Measurements from ENCODE around the gene FRMD4A.

FRMD4A gene

GRCh38 chr10:14330388-14331061 is at the start of gene FRMD4A:
TSS of gene FRMD4A (minus strand) at chr10:14330924.
- DNase-seq, result no peak

DNA sequence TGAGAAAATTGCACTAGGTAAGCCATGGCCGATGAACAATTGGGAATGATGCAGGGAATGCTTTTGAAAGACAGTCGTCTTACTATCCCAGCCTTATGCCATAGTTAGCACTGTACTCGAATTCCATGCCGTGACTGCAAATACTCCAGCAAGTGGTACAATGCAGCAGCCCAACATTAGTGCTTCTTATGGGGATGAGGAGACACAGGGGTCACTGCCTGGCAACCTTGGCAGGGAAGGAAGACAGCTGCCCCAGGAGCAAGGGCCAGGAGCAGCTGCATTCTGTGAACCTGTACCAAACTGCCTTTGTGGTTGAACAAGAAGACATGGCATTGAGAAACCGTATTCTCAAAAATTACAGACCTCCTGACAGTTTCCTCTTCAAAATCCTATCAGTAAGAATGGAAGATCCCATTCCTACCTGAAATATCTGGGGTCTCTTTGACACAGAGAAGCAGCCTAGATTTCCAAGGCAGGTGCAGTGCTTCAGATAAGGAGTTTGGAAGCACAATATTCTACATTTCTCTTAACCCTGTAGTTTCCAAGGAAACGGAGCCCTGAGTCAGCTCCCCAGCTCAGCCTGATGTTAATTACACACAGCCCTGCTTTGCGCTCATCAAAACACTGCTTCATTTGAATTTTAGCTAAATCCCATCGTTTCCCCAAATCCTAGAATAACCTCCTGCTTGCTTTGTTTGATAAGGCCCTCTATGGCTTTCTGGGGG is 49.0 kb upstream of the FRMD4A start:
- DNase-seq, result no peak

DNA sequence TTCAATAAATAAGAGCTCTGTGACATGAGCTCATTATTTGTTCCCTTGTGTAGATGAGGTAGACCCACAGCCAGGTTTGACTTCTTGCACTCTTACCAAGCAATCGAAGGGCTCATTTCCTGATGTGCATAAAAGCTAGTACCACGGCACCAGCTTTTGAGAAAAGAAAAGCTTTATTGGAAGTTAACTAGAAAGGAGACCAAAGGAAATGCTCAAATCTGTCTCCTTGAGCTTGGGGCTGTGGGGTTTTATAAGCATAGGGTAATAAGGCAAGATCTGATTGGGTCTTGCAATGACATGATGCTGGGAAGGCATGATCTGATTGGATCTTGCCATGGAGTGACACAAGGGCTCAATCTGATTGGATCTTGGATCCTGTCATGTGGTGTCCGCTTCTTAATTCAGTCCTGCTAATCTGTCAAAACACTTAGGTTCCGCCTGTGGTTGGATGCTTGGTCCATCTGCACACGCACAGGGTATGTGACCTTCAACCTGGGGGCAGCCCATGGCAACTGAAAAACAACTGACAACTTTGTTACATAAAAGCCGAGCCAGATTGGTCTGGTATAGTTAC is 47.8 kb upstream of the FRMD4A start:
- DNase-seq, result no peak

DNA sequence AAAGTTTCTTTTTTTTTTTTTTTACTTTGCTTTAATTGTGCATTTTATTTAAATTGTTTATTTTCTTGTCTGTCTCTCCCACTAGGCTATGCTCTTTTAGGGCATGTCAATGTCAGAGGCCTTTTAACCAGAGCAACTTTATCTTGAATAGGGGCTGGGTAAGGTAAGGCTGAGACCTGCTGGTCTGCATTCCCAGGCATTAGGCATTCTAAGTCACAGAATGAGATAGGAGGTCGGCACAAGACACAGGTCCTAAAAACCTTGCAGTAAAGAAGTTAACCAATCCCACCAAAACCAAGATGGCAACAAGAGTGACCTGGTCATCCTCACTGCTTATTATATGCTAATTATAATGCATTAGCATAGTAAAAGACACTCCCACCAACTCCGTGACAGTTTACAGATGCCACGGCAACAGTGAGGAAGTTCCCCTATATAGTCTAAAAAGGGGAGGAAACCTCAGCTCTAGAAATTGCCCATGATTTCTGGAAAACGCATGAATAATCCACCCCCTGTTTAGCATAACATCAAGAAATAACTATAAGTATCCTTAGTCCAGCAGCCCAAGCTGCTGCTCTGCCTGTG is 47.0 kb upstream of the FRMD4A start:
- no peak for DNase-seq

DNA sequence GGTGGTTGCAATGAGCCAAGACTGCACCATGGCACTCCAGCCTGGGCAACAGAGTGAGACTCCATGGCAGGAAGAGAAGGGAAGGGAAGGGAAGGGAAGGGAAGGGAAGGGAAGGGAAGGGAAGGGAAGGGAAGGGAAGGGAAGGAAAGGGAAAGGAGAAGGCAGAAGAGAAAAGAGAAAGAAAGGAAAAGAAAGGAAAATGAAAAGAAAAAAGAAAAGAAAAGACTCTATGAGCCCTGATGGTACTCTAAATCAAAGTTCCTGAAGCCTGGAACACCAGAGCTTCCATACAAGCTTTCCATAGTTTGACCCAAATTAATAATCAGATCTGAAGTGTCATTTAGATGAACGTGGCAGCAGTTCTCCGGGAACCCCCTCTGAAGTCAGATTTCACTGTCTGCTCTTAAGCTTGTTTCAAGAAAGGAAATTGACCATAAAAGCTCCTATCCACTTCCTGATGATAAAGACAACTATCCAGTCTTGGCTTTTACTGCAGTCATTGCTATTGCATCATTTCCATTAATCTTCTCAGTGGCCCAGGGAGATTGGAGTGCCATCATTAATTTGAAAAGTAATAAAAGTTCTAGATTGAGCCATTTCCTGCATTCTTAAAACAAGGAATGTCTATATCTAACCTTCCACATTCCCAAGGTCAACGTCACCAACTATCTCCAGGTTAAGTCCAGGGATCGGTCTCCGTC is 44.2 kb upstream of the FRMD4A start:
- no peak for DNase-seq

GRCh38 chr10:14372606-14373005 is 41.9 kb upstream of the FRMD4A start:
- DNase-seq, result no peak

GRCh38 chr10:14371581-14371980 is 40.9 kb upstream of the FRMD4A start:
- no peak for DNase-seq

GRCh38 chr10:14370894-14371293 is 40.2 kb upstream of the FRMD4A start:
- DNase-seq, result no peak

DNA sequence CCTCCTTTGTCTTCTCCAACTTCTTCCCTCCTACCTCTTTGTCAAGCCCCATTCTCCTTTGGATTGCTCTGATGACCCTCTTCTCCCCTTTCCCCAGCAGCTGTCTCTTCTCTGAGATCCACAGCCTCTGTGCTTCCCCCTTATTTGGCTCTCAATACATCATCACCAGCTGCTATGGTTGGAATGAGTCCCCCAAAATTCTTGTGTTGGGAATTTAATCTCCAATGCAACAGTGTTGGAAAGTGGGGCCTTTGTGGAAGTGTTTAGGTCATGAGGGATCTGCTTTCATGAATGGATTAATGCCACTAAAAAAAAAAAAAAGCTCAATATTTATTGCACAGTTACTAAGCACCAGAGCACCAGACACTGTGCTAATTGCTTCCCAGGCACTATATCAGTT is 39.2 kb upstream of the FRMD4A start:
- no peak for DNase-seq

GRCh38 chr10:14366760-14367159 is 36.0 kb upstream of the FRMD4A start:
- no peak for DNase-seq

GRCh38 chr10:14365266-14365665 is 34.5 kb upstream of the FRMD4A start:
- no peak for DNase-seq

- DNase-seq, result no peak
Measured at GRCh38 chr10:14362104-14362503, 31.4 kb upstream of the FRMD4A start.

- no peak for DNase-seq
Measured at GRCh38 chr10:14360961-14361360, 30.2 kb upstream of the FRMD4A start.

- no peak for DNase-seq
Measured at GRCh38 chr10:14360515-14360914, 29.8 kb upstream of the FRMD4A start.

DNA sequence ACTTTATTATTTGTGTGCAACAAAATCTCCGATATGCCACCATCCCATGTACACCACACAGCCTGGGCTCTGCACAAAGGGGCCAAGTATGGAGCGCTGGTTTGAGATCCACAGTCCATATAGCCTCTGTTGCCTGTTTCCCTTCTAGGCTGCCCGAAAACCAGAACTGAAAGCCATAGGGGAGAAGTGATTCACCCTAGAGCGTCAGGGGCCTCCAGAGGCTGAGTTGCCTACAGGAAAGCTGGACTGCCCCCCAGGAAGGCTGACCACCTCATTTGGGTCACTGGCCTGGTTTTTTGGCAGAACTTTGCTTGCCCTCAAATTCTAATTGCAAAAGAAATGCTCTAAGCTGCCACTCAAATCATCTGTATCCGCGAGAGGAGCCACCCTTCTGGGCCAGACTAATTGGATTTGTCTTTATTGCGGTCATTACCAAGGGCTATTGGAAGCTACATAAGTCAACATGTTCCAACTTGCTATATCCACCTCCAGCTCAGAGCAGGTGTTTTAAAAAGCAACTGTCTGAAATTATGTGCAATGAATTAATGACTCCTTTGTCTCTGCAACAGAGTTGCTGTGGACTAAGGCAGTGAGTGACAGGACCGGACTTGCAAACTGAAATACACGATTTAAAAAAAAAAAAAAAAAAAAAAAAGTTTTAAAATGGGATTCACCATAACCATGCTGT is 28.3 kb upstream of the FRMD4A start:
- no peak for DNase-seq

GRCh38 chr10:14356921-14357320 is 26.2 kb upstream of the FRMD4A start:
- DNase-seq, result no peak

GRCh38 chr10:14355750-14356149 is 25.0 kb upstream of the FRMD4A start:
- DNase-seq, result no peak

- DNase-seq, result no peak
Measured at GRCh38 chr10:14353291-14353913, 22.7 kb upstream of the FRMD4A start.

- no peak for DNase-seq
Measured at GRCh38 chr10:14350006-14350405, 19.3 kb upstream of the FRMD4A start.

- DNase-seq, result no peak
Measured at GRCh38 chr10:14349081-14349480, 18.4 kb upstream of the FRMD4A start.

- DNase-seq, result no peak
Measured at GRCh38 chr10:14345262-14345661, 14.5 kb upstream of the FRMD4A start.

GRCh38 chr10:14340051-14340744 is 9.5 kb upstream of the FRMD4A start:
- DNase-seq, result no peak

All from NCI-H1436 treated with DMSO at 0.1 percent for 48 hours (cell line).